GM12872 (cell line): Measurements from ENCODE around the gene TUBG2.

Experiments
- TF ChIP-seq, protein P1 (sequence below): IDR thresholded peaks from 3 replicates; pipeline ENCODE4 v1.5.1; 2011; ENCODE audit warnings: low read depth, mild to moderate bottlenecking, low read length, moderate library complexity; ENCODE audit not compliant: insufficient read depth

TUBG2 gene

DNA sequence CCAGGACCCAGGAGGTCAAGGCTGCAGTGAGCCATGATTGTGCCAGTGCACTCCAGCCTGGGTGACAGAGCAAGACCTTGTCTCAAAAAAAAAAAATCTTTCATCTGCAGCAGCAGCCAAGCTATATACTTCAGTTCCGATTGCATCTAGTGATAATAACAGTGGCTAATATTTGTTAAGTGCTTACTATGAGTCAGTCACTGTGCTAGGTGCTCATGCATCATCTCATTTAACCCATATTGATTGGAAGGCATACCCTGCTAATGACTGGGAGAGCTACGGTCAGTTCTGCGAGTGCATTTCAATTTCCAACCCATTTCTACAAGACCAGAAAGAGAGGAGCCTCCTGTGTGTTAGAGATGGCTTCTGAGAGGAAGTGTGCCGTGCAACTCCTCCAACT is 7.7 kb upstream of the TUBG2 start:
- TF ChIP-seq, protein P1, sequence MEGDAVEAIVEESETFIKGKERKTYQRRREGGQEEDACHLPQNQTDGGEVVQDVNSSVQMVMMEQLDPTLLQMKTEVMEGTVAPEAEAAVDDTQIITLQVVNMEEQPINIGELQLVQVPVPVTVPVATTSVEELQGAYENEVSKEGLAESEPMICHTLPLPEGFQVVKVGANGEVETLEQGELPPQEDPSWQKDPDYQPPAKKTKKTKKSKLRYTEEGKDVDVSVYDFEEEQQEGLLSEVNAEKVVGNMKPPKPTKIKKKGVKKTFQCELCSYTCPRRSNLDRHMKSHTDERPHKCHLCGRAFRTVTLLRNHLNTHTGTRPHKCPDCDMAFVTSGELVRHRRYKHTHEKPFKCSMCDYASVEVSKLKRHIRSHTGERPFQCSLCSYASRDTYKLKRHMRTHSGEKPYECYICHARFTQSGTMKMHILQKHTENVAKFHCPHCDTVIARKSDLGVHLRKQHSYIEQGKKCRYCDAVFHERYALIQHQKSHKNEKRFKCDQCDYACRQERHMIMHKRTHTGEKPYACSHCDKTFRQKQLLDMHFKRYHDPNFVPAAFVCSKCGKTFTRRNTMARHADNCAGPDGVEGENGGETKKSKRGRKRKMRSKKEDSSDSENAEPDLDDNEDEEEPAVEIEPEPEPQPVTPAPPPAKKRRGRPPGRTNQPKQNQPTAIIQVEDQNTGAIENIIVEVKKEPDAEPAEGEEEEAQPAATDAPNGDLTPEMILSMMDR, result no peak

DNA sequence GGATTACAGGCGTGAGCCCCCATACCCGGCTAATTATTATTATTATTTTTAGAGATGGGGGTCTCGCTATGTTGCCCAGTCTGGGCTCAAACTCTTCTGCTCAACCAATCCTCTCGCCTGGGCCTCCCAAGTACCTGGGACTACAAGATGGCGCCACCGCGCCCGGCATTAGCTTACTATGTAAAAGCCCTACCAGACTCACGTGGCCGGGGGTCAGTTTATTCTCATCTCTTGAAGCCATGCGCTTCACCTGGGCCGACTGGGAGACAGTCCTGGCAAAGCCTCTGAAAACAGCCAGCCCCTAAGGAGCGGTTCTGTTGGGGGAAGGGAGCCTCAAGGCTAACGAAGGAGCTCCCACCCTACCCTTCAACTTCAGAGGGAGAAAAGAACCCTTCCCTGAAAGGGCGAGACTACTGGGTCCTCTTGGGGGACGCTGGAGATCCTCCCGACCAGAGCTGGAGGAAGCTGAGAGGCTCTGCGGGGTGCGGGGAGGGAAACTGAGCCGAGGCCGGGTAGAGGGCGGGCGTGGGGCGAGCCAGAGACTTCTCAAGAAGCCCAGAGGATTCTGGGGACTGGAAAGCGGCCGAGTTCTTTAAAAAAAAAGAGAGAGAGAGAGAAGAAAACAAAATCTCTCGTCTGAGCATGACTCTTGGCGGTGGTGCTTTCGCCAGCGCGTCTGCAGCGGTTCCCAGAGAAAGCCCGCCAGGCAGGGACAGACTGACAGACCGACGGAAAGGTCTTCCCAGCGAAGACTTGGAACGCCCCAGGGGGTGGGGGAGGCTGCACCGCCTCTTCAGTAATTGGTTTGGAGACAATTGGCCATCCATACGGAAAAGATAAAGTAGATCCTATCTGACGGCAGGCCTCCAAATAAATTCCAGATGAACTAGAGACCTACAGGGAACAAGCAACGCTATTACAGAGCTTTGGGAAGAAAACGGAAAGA is 5.6 kb upstream of the TUBG2 start:
- TF ChIP-seq, protein P1, result no peak

DNA sequence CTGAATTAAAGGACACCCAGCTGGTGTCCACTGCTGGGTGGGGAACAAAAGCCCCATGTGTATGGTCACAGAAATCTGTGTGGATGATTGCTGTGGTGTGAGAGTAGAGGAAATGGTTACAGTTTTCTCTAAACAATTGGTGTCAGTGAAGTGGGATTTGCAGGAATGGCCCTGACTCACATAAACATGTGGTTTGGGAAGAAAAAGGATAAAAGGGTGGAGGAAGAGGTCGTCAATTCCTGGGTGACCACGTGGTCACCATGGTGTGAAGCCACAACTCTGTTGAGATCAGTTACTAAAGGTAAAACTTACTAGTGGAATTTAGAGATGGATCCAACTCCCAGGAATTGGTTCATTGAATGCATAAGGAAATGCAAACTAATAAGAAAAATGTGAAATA is 3.6 kb upstream of the TUBG2 start:
- TF ChIP-seq, protein P1, result no peak

DNA sequence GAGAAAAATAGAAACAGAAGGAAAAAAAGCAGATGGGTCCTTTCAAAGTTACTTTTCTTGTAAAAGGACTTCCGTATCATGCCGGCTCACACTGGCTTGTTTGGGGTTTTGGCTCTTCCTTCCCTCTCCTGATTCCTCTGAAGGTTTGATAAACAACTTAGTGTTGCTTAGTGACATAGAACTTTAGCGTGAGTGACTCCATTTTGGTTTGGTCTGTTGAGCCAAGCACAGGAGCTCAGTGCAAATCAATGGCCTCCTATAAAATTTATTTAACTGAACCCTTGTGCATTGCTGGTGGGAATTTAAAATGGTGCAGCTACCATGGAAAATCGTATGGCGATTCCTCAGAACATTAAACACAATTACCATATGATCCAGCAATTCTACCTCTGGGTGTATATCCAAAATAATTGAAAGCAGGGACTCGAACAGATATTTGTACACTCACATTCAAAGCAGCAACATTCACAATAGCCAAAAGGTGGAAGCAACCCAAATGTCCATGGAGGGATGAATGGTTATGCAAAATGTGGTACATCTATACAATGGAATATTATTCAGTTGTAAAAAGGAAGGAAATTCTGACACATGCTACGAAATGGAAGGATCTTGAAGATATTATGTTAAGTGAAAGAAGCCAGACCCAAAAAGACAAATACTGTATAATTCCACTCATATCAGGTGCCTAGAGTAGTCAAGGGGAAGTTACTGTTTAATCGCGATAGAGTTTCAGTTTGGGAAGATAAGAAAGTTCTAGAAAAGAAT is 1.1 kb upstream of the TUBG2 start:
- TF ChIP-seq, protein P1, result no peak

DNA sequence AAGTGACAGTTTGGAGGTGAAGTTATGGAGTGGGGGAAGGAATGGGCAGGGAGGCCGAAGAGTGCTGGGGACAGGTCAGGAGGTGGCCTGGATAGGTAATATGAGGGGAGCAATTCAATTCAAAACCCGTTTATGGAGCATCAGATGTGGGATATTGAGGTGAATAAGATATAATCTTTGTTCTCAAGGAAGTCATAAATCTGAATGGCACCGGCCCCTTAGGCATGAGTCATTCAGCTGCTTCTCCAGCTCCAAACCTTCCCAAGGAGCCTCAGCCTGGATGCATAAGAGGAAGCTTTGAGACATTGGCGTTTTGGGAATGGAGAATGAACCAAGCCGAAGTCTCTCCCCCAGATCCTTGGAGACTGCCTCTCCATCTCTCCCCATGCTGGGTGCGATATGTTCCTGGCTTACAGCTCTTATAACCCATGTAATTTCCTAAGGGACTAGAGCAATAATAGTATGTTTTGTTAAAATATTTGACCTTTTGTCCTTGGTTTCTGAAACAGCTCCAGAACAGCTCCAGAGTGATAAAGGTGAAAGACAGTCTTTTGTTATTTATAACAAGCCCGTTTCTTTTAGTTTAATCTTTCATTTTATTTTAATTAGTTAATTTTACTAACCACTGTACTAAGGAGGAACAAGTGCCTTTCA is 1.7 kb downstream of the TUBG2 start:
- TF ChIP-seq, protein P1, result no peak

DNA sequence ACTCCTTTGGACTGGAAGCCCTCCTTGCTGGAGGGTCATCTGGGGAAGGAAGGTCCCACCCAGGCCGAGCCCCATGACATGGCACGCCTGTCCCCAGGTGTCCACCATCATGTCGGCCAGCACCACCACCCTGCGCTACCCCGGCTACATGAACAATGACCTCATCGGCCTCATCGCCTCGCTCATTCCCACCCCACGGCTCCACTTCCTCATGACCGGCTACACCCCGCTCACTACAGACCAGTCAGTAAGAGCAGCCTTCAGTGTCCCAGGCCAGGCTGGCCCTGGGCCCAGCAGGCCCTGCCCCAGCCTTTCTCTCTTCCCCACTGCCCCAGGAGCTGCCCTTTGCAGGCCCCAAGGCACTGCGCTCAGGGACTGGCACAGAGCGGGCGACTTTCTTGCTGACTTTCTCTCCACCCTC is 6.5 kb downstream of the TUBG2 start:
- TF ChIP-seq, protein P1, result no peak
